Measurements from ENCODE around the gene SAP30BP.

GRCh38 chr17:75721463-75722011 is 54.4 kb downstream of the SAP30BP start:
- no peak for TF ChIP-seq CTCF (IDR thresholded peaks at IDR 0.05)
- no peak for TF ChIP-seq POLR2A (IDR thresholded peaks at IDR 0.05)

All from esophagus squamous epithelium (tissue), 4 donors.